PC-3 (cell line): ENCODE results near the gene PKNOX2. TPM values are rescaled to one million over a fixed set of nuclear protein-coding genes. Genes with fewer than 3 reads are reported as not detected.

Experiments used
- ATAC-seq: fragments of 200-7000 bp; cut with Tn5 transposase; 2 replicates; pipeline ENCODE4 v1.9.1; 2020; ENCODE audit warnings: mild to moderate bottlenecking, moderate library complexity
- Bru-seq: library from RNA; stranded (reverse); fragments of 400-500 nt; gene quantifications from one replicate; lab custom pipeline; 2021; lab: Mats Ljungman, UMichigan
- BruChase-seq, 2 experiments: library from RNA; stranded (reverse); fragments of 400-500 nt; gene quantifications; one replicate each; lab custom pipeline; 2021; lab: Mats Ljungman, UMichigan
- BruUV-seq: library from RNA; stranded (reverse); fragments of 400-500 nt; replicated peaks from 2 replicates; lab custom pipeline; 2021; lab: Mats Ljungman, UMichigan
- CTCF ChIA-PET: fragments of 300-600 bp; sonication (Branson Sonifier 250); formaldehyde crosslinking; loops from one replicate; lab custom pipeline; 2022; ENCODE audit warnings: antibody characterized with exemption; lab: Charles Lee
- POLR2A ChIA-PET: fragments of 300-600 bp; sonication (Branson Sonifier 250); formaldehyde crosslinking; loops from one replicate; lab custom pipeline; 2022; ENCODE audit warnings: antibody characterized with exemption; ENCODE audit not compliant: unreplicated experiment; lab: Charles Lee
- DNase-seq: peaks from one replicate; pipeline ENCODE4 v3.0.0-alpha.2; 2015
- H2AFZ ChIP-seq: fragments of 300-600 bp; sonication (generic); 2 replicates; pipeline ENCODE4 v1.6.0; 2016; ENCODE audit warnings: antibody characterized with exemption, low read length
- H3F3A ChIP-seq: fragments of 300-600 bp; sonication (generic); one replicate; pipeline ENCODE4 v1.6.0; 2017; ENCODE audit warnings: antibody characterized with exemption, low read length, control low read depth, mild to moderate bottlenecking; ENCODE audit not compliant: unreplicated experiment
- H3K27ac ChIP-seq: fragments of 300-600 bp; sonication (generic); 2 replicates; pipeline ENCODE4 v1.5.1; 2016; ENCODE audit warnings: mild to moderate bottlenecking, low read length
- H3K27me3 ChIP-seq: fragments of 300-600 bp; sonication (generic); 2 replicates; pipeline ENCODE4 v1.6.1; 2016; ENCODE audit warnings: low read length, mixed read lengths
- H3K36me3 ChIP-seq: fragments of 300-600 bp; sonication (generic); 2 replicates; pipeline ENCODE4 v1.6.1; 2016; ENCODE audit warnings: low read depth, mixed run types, low read length, mixed read lengths
- H3K4me1 ChIP-seq: fragments of 300-600 bp; sonication (generic); 2 replicates; pipeline ENCODE4 v1.5.1; 2016; ENCODE audit warnings: low read length; ENCODE audit not compliant: insufficient read depth
- H3K4me2 ChIP-seq: fragments of 300-600 bp; sonication (generic); 2 replicates; pipeline ENCODE4 v1.6.0; 2016; ENCODE audit warnings: low read length
- H3K4me3 ChIP-seq: fragments of 300-600 bp; sonication (generic); 2 replicates; pipeline ENCODE4 v1.5.1; 2016; ENCODE audit warnings: mild to moderate bottlenecking, low read length, mixed read lengths
- H3K79me2 ChIP-seq: fragments of 300-600 bp; sonication (generic); 2 replicates; pipeline ENCODE4 v1.6.1; 2017; ENCODE audit warnings: low read length, mixed read lengths
- H3K9ac ChIP-seq: fragments of 300-600 bp; sonication (generic); 2 replicates; pipeline ENCODE4 v1.6.0; 2016; ENCODE audit warnings: mild to moderate bottlenecking, low read length
- H3K9me2 ChIP-seq: fragments of 300-600 bp; sonication (generic); replicated peaks from 2 replicates; pipeline ENCODE4 v1.6.1; 2016; ENCODE audit warnings: mixed run types, low read length, mixed read lengths
- H3K9me3 ChIP-seq: fragments of 300-600 bp; sonication (generic); 2 replicates; pipeline ENCODE4 v1.6.1; 2016; ENCODE audit warnings: low read length, mixed read lengths
- H4K20me1 ChIP-seq: fragments of 300-600 bp; sonication (generic); 2 replicates; pipeline ENCODE4 v1.6.1; 2016; ENCODE audit warnings: low read length, mixed read lengths
- CTCF ChIP-seq: fragments of 300-600 bp; sonication (generic); conservative IDR thresholded peaks from 2 replicates; pipeline ENCODE4 v1.5.1; 2017; ENCODE audit warnings: antibody characterized with exemption, low read depth, mild to moderate bottlenecking, low read length
- EZH2 ChIP-seq: fragments of 300-600 bp; sonication (generic); IDR thresholded peaks from one replicate; pipeline ENCODE4 v1.6.1; 2017; ENCODE audit warnings: antibody characterized with exemption, mild to moderate bottlenecking, low read length; ENCODE audit not compliant: unreplicated experiment
- EZH2phosphoT487 ChIP-seq: fragments of 300-600 bp; sonication (generic); IDR thresholded peaks from 2 replicates; pipeline ENCODE4 v1.6.1; 2018; ENCODE audit warnings: mild to moderate bottlenecking, antibody characterized with exemption, low read length, borderline replicate concordance
- intact Hi-C: fragments of 100-400 bp; cut with micrococcal nuclease; formaldehyde crosslinking; loops from 2 replicates; pipeline ENCODE4 v1.9.0; 2023
- long read RNA-seq: library from polyadenylated mRNA; unstranded; transcript quantifications from one replicate; pipeline ENCODE4 v2.0.0, GENCODE V29; 2021; ENCODE audit not compliant: unreplicated experiment
- total RNA-seq: library from RNA; depleted of rRNA; stranded (reverse); fragments of >200 nt; gene quantifications from 2 replicates; pipeline ENCODE4 v1.2.3, GENCODE V29; 2014; rRNA removed

The PKNOX2 gene
- total RNA-seq (0.12 TPM in 1 of 2 replicates, not detected in the other), Bru-seq, nascent RNA (percentile 8 among the genes with signal in this experiment), BruChase-seq, experiment 1, labeled RNA remaining after a 6-hour chase (percentile 5 among the genes with signal in this experiment), BruChase-seq, experiment 2, labeled RNA remaining after a 2-hour chase (percentile 6 among the genes with signal in this experiment)
- long read RNA-seq: 0 reads

GRCh38 chr11:125164422-125165110, at the start of gene PKNOX2:
PKNOX2 (plus strand) TSS chr11:125164751; CDS start chr11:125351306, 186,555 bp downstream.
- ChIA-PET CTCF (interaction anchor here (0.6 to 0.8 kb wide), 2 partner anchors 182 to 514 kb away, joined by 3 read pairs; no protein-coding TSS in a partner anchor), POLR2A (no interaction called here)
- H3K9ac ChIP-seq: no peak within 1 kb of the TSS
- no peaks in the 10 kb centered on the region for H3K9me2 ChIP-seq
- H3K27me3 ChIP-seq: peaks cover 28% of the 10 kb centered on the region
- H3K27ac ChIP-seq: no peak within 1 kb of the TSS
- H3K79me2 ChIP-seq: no peaks in the 10 kb centered on the region
- intact Hi-C loops: loop anchor here (5.0 to 10.0 kb wide), 2 partner anchors 183 to 710 kb away; no protein-coding TSS in a partner anchor
- no peaks in the 10 kb centered on the region for H4K20me1 ChIP-seq
- DNase-seq (peak; percentile 63), ATAC-seq (peak; percentile 63)
- peak within 1 kb of the TSS; percentile 88 for H2AFZ ChIP-seq
- TF ChIP-seq EZH2 (no peak), CTCF (peak; percentile 54)
- H3K36me3 ChIP-seq: no peaks in the 10 kb centered on the region
- peak within 1 kb of the TSS; percentile 100 for H3K4me2 ChIP-seq
- no TSS peak for BruUV-seq
- H3K4me3 ChIP-seq: peak within 1 kb of the TSS; percentile 78
- H3F3A ChIP-seq: no peaks in the 10 kb centered on the region
- peaks cover 7% of the 10 kb centered on the region; the same call in 1 of the 2 replicates for H3K4me1 ChIP-seq
- no peaks in the 10 kb centered on the region for H3K9me3 ChIP-seq

GRCh38 chr11:125117429-125117828, 47.1 kb upstream of the PKNOX2 start:
- ChIA-PET CTCF (no interaction called here), POLR2A (no interaction called here)

GRCh38 chr11:125123194-125123946, 41.2 kb upstream of the PKNOX2 start:
- Histone ChIP-seq H3K9me3 (no peaks in the 10 kb centered on the region), H3F3A (no peaks in the 10 kb centered on the region), H3K9ac (no peak overlapping the region), H3K4me3 (no peak overlapping the region), H3K36me3 (no peaks in the 10 kb centered on the region), H2AFZ (peak overlapping the region; percentile 86), H3K4me1 (peaks cover 11% of the 10 kb centered on the region), H3K9me2 (no peaks in the 10 kb centered on the region), H3K27ac (no peak overlapping the region), H4K20me1 (no peaks in the 10 kb centered on the region), H3K79me2 (no peaks in the 10 kb centered on the region), H3K27me3 (no peaks in the 10 kb centered on the region; the same call in 1 of the 2 replicates), H3K4me2 (peak overlapping the region; percentile 43; the same call in 1 of the 2 replicates)
- CTCF ChIA-PET: interaction anchor here (0.5 to 1.5 kb wide), 4 partner anchors 12 to 152 kb away, joined by 3 to 10 read pairs (median 5); partner anchors contain the start of gene TMEM218
- POLR2A ChIA-PET: no interaction called here
- DNase-seq (no peak), ATAC-seq (no peak)
- TF ChIP-seq CTCF (no peak), EZH2 (no peak), EZH2phosphoT487 (no peak)
- intact Hi-C loops: no loop called here
- BruUV-seq: no TSS peak

More at GRCh38 chr11:125117429-125117828, 47.1 kb upstream of the PKNOX2 start:
- no peak for ATAC-seq
- no peaks in the 10 kb centered on the region for H3K9me3 ChIP-seq
- no peaks in the 10 kb centered on the region for H4K20me1 ChIP-seq
- no peak overlapping the region for H3K9ac ChIP-seq
- no peaks in the 10 kb centered on the region for H3K36me3 ChIP-seq
- H3F3A ChIP-seq: no peaks in the 10 kb centered on the region
- no peak for DNase-seq
- H3K27ac ChIP-seq: no peak overlapping the region
- H2AFZ ChIP-seq: no peak overlapping the region
- BruUV-seq: no TSS peak
- no peak overlapping the region for H3K4me3 ChIP-seq
- intact Hi-C loops: no loop called here
- no peaks in the 10 kb centered on the region for H3K4me1 ChIP-seq
- H3K4me2 ChIP-seq: no peak overlapping the region
- no peaks in the 10 kb centered on the region for H3K79me2 ChIP-seq
- 0 out of 2 replicates have a peak, but pooled peaks cover 9% of the 10 kb centered on the region for H3K27me3 ChIP-seq
- H3K9me2 ChIP-seq: no peaks in the 10 kb centered on the region
- TF ChIP-seq EZH2phosphoT487: no peak
